HCT116 (cell line): ENCODE results near the gene SEC16A. TPM values are rescaled to one million over a fixed set of nuclear protein-coding genes. Genes with fewer than 3 reads are reported as not detected.

Source experiments
- ATAC-seq: fragments of 200-7000 bp; cut with Tn5 transposase; 2 replicates; pipeline ENCODE4 v1.9.1; 2020; ENCODE audit warnings: mild to moderate bottlenecking, moderate library complexity
- BruUV-seq: library from RNA; stranded (reverse); fragments of 400-500 nt; replicated peaks from 2 replicates; lab custom pipeline; 2021; lab: Mats Ljungman, UMichigan
- CTCF ChIA-PET: fragments of 300-600 bp; sonication (Branson Sonifier 250); formaldehyde crosslinking; loops from one replicate; lab custom pipeline; 2021; ENCODE audit warnings: antibody characterized with exemption; lab: Charles Lee
- POLR2A ChIA-PET: fragments of 300-600, 350-600 bp; sonication (Branson Sonifier 250); formaldehyde crosslinking; loops from one replicate; lab custom pipeline; 2021; ENCODE audit warnings: antibody characterized with exemption; lab: Charles Lee
- RAD21 ChIA-PET, 2 experiments: fragments of 300-600 bp; sonication (Branson Sonifier 250); formaldehyde crosslinking; loops; one replicate each; lab custom pipeline; 2023; ENCODE audit warnings: low total read pairs in 2 of 2; ENCODE audit not compliant: uncharacterized antibody in 2 of 2, unreplicated experiment in 2 of 2, low non-redundant PET in 1 of 2; lab: Charles Lee
- DNase-seq: peaks from one replicate; pipeline ENCODE4 v3.0.0-alpha.2; 2010; ENCODE audit warnings: low read depth, low spot score
- H2AFZ ChIP-seq: fragments of 200-600 bp; shearing (Covaris generic), sonication (generic); 2 replicates; pipeline ENCODE4 v1.6.1; 2017; ENCODE audit warnings: low read depth, mixed run types, mixed read lengths, antibody characterized with exemption, low read length; ENCODE audit not compliant: poor library complexity, severe bottlenecking
- H3K27ac ChIP-seq: 2 replicates; pipeline ENCODE4 v1.5.1; 2012; ENCODE audit warnings: low read depth, low read length
- H3K27me3 ChIP-seq: fragments of 200-600 bp; sonication (generic); 2 replicates; pipeline ENCODE4 v1.6.1; 2016; ENCODE audit warnings: mixed run types, low read length, mixed read lengths; ENCODE audit not compliant: insufficient read depth
- H3K36me3 ChIP-seq, 2 experiments: fragments of 200-500 bp in 1 of 2; fragments of 200-600 bp in 1 of 2; sonication (Bioruptor generic) in 1 of 2; sonication (generic) in 1 of 2; 2 replicates each; pipeline versions ENCODE4 v1.5.1 to v1.6.1; 2014 to 2016; ENCODE audit warnings: low read length in 2 of 2, inconsistent platforms in 1 of 2, mixed read lengths in 1 of 2, mixed run types in 1 of 2; ENCODE audit not compliant: insufficient read depth in 2 of 2, control insufficient read depth in 1 of 2
- H3K4me1 ChIP-seq, 2 experiments: fragments of 200-600 bp in 1 of 2; sonication (generic) in 1 of 2; 2 replicates each; pipeline versions ENCODE4 v1.5.1 to v1.6.1; 2012 to 2017; ENCODE audit warnings: low read length in 2 of 2, inconsistent platforms in 1 of 2, mild to moderate bottlenecking in 1 of 2, mixed read lengths in 1 of 2, mixed run types in 1 of 2, moderate library complexity in 1 of 2; ENCODE audit not compliant: insufficient read depth in 2 of 2, control insufficient read depth in 1 of 2
- H3K4me2 ChIP-seq: fragments of 200-600 bp; sonication (generic); 2 replicates; pipeline ENCODE4 v1.6.1; 2017; ENCODE audit warnings: mixed run types, low read length, mixed read lengths
- H3K4me3 ChIP-seq, 2 experiments: fragments of 200-600 bp in 1 of 2; sonication (generic) in 1 of 2; replicated peaks in 1 of 2; 2 replicates each; pipeline ENCODE4 v1.5.1; 2011 to 2016; ENCODE audit warnings: low read length in 2 of 2, control low read depth in 1 of 2, low read depth in 1 of 2, mild to moderate bottlenecking in 1 of 2, mixed read lengths in 1 of 2, mixed run types in 1 of 2
- H3K79me2 ChIP-seq: fragments of 200-600 bp; sonication (generic); 2 replicates; pipeline ENCODE4 v1.6.1; 2017; ENCODE audit warnings: mild to moderate bottlenecking, mixed run types, low read length, moderate library complexity, mixed read lengths; ENCODE audit not compliant: insufficient read depth
- H3K9ac ChIP-seq: fragments of 200-600 bp; sonication (generic); 2 replicates; pipeline ENCODE4 v1.6.1; 2016; ENCODE audit warnings: low read length, mixed read lengths
- H3K9me2 ChIP-seq: fragments of 200-600 bp; sonication (generic), shearing (Covaris generic); 2 replicates; pipeline ENCODE4 v1.6.1; 2017; ENCODE audit warnings: mixed run types, mild to moderate bottlenecking, moderate library complexity; ENCODE audit not compliant: insufficient read depth
- H3K9me3 ChIP-seq, 2 experiments: fragments of 200-500 bp in 1 of 2; fragments of 200-600 bp in 1 of 2; sonication (Bioruptor generic) in 1 of 2; sonication (generic) in 1 of 2; 2 replicates each; pipeline ENCODE4 v1.6.1; 2014 to 2017; ENCODE audit warnings: low read length in 2 of 2, mixed read lengths in 2 of 2, inconsistent platforms in 1 of 2, low read depth in 1 of 2, mild to moderate bottlenecking in 1 of 2, mixed run types in 1 of 2, moderate library complexity in 1 of 2; ENCODE audit not compliant: control insufficient read depth in 1 of 2, insufficient read depth in 1 of 2
- H4K20me1 ChIP-seq: fragments of 200-600 bp; sonication (generic), shearing (Covaris generic); 2 replicates; pipeline ENCODE4 v1.6.1; 2017; ENCODE audit warnings: mixed run types, mild to moderate bottlenecking, moderate library complexity; ENCODE audit not compliant: insufficient read depth
- ATF3 ChIP-seq: IDR thresholded peaks from 2 replicates; pipeline ENCODE4 v1.6.1; 2012
- CTCF ChIP-seq, 3 experiments: fragments of 200-600 bp in 1 of 3; sonication (generic) in 1 of 3; IDR thresholded peaks in 2 of 3; conservative IDR thresholded peaks in 1 of 3; 2 replicates each; pipeline ENCODE4 v1.5.1; 2012 to 2017; ENCODE audit warnings: low read depth in 2 of 3, low read length in 2 of 3, antibody characterized with exemption in 1 of 3, borderline replicate concordance in 1 of 3, control low read depth in 1 of 3, mild to moderate bottlenecking in 1 of 3, mixed read lengths in 1 of 3, mixed run types in 1 of 3, moderate library complexity in 1 of 3; ENCODE audit not compliant: insufficient read depth in 1 of 3
- POLR2A ChIP-seq: IDR thresholded peaks from 2 replicates; pipeline ENCODE4 v1.7.0; 2011; ENCODE audit warnings: borderline replicate concordance; ENCODE audit not compliant: insufficient read depth, insufficient read length; ENCODE audit errors: extremely low read depth
- REST ChIP-seq: IDR thresholded peaks from 2 replicates; pipeline ENCODE4 v1.6.1; 2012; ENCODE audit warnings: low read depth
- SIN3A ChIP-seq: IDR thresholded peaks from 2 replicates; pipeline ENCODE4 v1.6.1; 2012; ENCODE audit warnings: low read depth
- SP1 ChIP-seq: IDR thresholded peaks from 2 replicates; pipeline ENCODE4 v1.6.1; 2012; ENCODE audit warnings: low read depth
- SRF ChIP-seq: IDR thresholded peaks from 2 replicates; pipeline ENCODE4 v1.6.1; 2012; ENCODE audit warnings: low read depth
- TCF7L2 ChIP-seq: IDR thresholded peaks from 2 replicates; pipeline ENCODE4 v1.7.0; 2011; ENCODE audit warnings: borderline replicate concordance, inconsistent platforms; ENCODE audit not compliant: insufficient read depth, insufficient read length; ENCODE audit errors: extremely low read depth
- YY1 ChIP-seq: IDR thresholded peaks from 2 replicates; pipeline ENCODE4 v1.6.1; 2011; ENCODE audit warnings: low read length, low read depth, moderate library complexity, mild to moderate bottlenecking; ENCODE audit not compliant: insufficient replicate concordance; ENCODE audit errors: extremely low read depth
- ZBTB33 ChIP-seq: IDR thresholded peaks from 2 replicates; pipeline ENCODE4 v1.6.1; 2011; ENCODE audit warnings: mild to moderate bottlenecking, low read length, moderate library complexity; ENCODE audit not compliant: insufficient replicate concordance; ENCODE audit errors: extremely low read depth
- ZNF274 ChIP-seq: fragments of 200-500 bp; sonication (Bioruptor generic); IDR thresholded peaks from 2 replicates; pipeline ENCODE4 v1.6.1; 2014; ENCODE audit warnings: mild to moderate bottlenecking, low read depth, low read length, inconsistent platforms
- intact Hi-C: fragments of 100-400 bp; cut with micrococcal nuclease; formaldehyde crosslinking; loops from 2 replicates; pipeline ENCODE4 v1.10.0; 2022
- total RNA-seq: library from RNA; stranded (reverse); gene quantifications from one replicate; pipeline ENCODE4 v1.2.1, GENCODE V29; 2021; ENCODE audit not compliant: unreplicated experiment

Gene SEC16A
- total RNA-seq, 1 experiment from 2014 or later = 49.8 TPM

- no peak overlapping the region for H3K27ac ChIP-seq
- DNase-seq (no peak), ATAC-seq (no peak)
- H4K20me1 ChIP-seq = no peaks in the 10 kb centered on the region
- H3K36me3 ChIP-seq = peaks cover 15 to 29% of the 10 kb centered on the region in 2 experiments
- H3K27me3 ChIP-seq = no peaks in the 10 kb centered on the region
- H3K4me1 ChIP-seq = no peaks in the 10 kb centered on the region
- no peak overlapping the region for H3K4me3 ChIP-seq
- TF ChIP-seq SIN3A (no peak), SRF (no peak), SP1 (no peak), YY1 (no peak), ATF3 (no peak), POLR2A (no peak)
- H3K79me2 ChIP-seq = no peaks in the 10 kb centered on the region
- BruUV-seq = no TSS peak
- no peak overlapping the region for H3K4me2 ChIP-seq
- CTCF ChIA-PET = no interaction called here
- H3K9ac ChIP-seq = no peak overlapping the region
- POLR2A ChIA-PET = no interaction called here
- H3K9me3 ChIP-seq = no peaks in the 10 kb centered on the region
- H3K9me2 ChIP-seq = no peaks in the 10 kb centered on the region
- intact Hi-C loops = no loop called here
- H2AFZ ChIP-seq = no peak overlapping the region
- RAD21 ChIA-PET = no interaction called here
Measured at GRCh38 chr9:136510561-136510960, 27.7 kb upstream of the SEC16A start.

GRCh38 chr9:136509549-136509948 lies 26.7 kb upstream of the SEC16A start:
- no peak overlapping the region for H3K4me3 ChIP-seq
- RAD21 ChIA-PET = no interaction called here
- no TSS peak for BruUV-seq
- no peak for ATAC-seq
- no peak overlapping the region for H2AFZ ChIP-seq
- intact Hi-C loops = no loop called here
- H3K27me3 ChIP-seq = no peaks in the 10 kb centered on the region
- H3K9me2 ChIP-seq = no peaks in the 10 kb centered on the region
- POLR2A ChIA-PET = no interaction called here
- no peak overlapping the region; the same call in 1 of the 2 replicates for H3K27ac ChIP-seq
- no peak overlapping the region for H3K9ac ChIP-seq
- CTCF ChIA-PET = no interaction called here
- H3K79me2 ChIP-seq = no peaks in the 10 kb centered on the region
- H3K4me1 ChIP-seq = no peaks in the 10 kb centered on the region
- H3K4me2 ChIP-seq = no peak overlapping the region
- no peaks in the 10 kb centered on the region for H4K20me1 ChIP-seq
- no peaks in the 10 kb centered on the region for H3K9me3 ChIP-seq
- H3K36me3 ChIP-seq = peaks cover 15 to 29% of the 10 kb centered on the region in 2 experiments
- no peak for DNase-seq
- TF ChIP-seq ATF3 (no peak), REST (no peak), ZBTB33 (no peak), ZNF274 (no peak), POLR2A (no peak), SIN3A (no peak), CTCF (IDR thresholded peaks at IDR 0.05 in 2 of 3, conservative IDR thresholded peaks at IDR 0.05 in 1 of 3; ENCODE audit: borderline replicate concordance in 1 of 3, insufficient read depth in 1 of 3, low read depth in 2 of 3, low read length in 2 of 3) (no peak), TCF7L2 (no peak), SRF (no peak)
